Suprapubic skin (tissue), 4 donors: ENCODE data around the gene WDR36.

Experiments used
- EP300 ChIP-seq: sonication (generic); formaldehyde crosslinking; IDR thresholded peaks from one replicate; pipeline ENCODE4 v1.6.1; 2017; ENCODE audit warnings: antibody characterized with exemption
- POLR2AphosphoS5 ChIP-seq, 3 donors: sonication (generic); formaldehyde crosslinking; IDR thresholded peaks; one replicate each; pipeline ENCODE4 v1.6.1; 2017; ENCODE audit warnings: antibody characterized with exemption in 3 of 3

GRCh38 chr5:111113678-111114077 lies 21.5 kb downstream of the WDR36 start:
- TF ChIP-seq EP300 (no peak), POLR2AphosphoS5 (IDR thresholded peaks at IDR 0.05) (no peak)
